HG02610 (cell line): ENCODE data around the gene ITPR3.

Source experiments
- ATAC-seq: cut with Tn5 transposase; IDR thresholded peaks from one replicate; pipeline ENCODE4 v1.9.1; 2021; ENCODE audit warnings: mild to moderate bottlenecking, moderate library complexity; ENCODE audit not compliant: unreplicated experiment

ITPR3 gene

DNA sequence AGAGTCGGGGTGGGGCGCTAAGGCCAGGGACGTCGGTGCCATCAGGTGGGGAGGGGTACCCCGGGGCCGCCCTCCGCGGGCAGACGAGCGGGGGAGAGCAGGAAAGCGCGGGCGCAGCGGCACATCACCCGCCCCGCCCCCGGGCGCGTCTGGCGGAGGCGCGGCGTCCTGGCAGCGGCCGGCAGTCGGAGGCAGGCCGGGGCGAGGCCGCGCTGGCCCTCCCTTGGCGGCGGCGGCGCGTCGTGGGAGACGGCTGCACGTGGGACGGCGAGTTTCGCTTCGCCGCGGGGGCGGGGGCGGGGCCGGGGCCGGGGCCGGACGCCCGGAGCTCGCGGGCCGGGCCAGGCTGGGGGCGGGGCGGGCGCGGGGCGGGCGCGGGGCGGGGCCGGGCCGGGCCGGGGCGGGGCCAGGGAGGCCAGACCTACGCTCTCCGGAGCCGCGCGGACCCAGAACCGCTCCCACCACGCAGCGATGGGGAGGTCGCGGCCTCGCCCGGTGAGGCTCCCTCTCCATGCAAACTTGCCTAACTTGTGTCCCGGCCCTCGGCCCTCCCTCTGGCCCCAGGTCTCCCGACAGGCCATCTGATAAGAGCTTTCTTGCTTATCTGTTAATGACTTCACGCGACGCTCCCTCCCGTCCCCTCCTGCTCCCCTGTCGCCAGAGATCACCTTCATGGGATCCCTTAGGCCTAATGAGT is 12.5 kb downstream of the ITPR3 start:
- ATAC-seq = peak; percentile 54

DNA sequence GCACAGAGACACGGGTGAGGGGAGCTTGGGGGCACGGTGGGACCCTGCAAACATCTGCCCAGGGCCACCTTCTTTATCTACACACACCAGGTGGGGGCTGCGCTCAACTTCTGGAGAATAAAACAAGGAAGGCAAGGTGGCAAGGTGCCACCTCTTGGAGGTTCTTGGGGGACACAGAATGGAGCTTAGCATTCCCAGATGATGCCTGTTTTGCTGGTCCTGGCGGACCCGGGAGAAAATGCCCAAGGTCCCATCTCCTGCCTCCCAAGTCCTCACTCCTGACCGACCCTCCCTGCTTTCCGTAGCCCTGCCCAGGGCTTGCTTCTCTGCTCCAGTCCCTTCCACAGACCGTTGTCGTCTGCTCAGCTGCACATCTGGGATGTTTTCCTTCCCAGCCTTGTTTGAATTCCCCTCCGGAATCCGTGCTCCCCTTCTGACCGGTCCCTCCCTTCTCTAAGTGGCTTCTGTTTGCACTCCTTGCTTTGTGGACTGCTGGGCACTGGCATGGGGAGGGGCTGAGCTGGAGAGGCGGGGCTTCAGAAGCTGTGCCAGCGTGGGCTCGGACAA is 13.1 kb downstream of the ITPR3 start:
- no peak for ATAC-seq

GRCh38 chr6:33634946-33635345 is 13.8 kb downstream of the ITPR3 start:
- ATAC-seq = no peak

GRCh38 chr6:33636655-33637054 is 15.5 kb downstream of the ITPR3 start:
- no peak for ATAC-seq

- no peak for ATAC-seq
Observed at GRCh38 chr6:33638556-33638955, 17.4 kb downstream of the ITPR3 start.

GRCh38 chr6:33639559-33639958 is 18.4 kb downstream of the ITPR3 start:
- no peak for ATAC-seq

DNA sequence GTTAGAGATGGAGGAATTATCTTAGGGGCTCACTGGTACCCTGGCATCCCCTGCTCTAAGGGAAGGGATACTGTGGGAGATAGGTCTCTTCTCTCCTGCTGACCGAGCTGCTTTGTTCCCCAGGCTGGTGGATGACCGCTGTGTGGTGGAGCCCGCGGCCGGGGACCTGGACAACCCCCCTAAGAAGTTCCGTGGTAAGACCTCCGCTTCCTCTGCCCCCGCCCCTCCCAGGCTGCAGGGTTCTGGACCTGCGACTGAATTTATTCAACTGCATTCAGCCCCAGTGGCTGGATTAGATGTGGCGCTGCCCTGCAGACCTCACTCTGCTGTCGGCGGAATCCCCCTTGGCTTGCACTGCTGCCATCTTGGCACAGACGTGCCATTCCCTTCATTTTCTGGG is 19.2 kb downstream of the ITPR3 start:
- no peak for ATAC-seq

DNA sequence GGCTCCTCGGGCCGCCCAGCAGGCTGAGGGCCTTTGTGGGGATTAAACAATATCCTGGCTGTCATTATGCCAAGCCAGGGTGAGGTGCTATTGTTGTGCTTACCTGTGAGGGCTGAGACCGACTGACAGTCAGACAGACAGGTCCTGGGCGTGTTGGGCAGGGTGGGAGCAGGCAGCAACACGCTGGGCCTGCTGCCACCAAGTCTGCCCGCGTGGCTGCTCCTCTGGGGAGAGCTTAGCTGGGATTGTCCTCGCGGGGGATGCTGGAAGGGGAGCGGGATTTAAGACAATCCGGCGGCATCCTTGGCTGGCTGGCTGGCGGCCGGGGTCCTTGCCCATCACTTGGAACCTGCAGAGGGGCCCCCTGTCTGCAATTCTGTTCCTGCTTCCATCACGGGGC is 20.0 kb downstream of the ITPR3 start:
- ATAC-seq = no peak

DNA sequence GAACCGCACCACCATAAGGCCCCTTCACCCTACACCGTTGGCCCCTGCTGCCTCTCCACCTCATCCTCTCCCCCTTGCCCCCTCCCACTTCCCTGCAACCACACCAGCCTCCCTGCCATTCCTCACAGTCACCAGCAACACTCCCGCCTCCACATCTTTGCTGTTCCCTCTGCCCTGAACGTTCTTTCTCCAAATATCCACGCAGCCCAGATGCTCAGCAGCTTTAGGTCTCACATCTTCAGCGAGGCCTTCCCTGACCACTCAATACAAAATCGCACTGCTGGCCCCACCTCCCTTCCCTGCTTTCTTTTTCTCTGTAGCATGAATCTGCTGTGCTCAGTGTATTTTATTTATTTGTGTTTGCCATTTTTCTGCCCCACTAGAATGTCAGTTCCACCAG is 20.5 kb downstream of the ITPR3 start:
- ATAC-seq = no peak

GRCh38 chr6:33642897-33643296 is 21.8 kb downstream of the ITPR3 start:
- ATAC-seq = no peak

- ATAC-seq = no peak
Observed at GRCh38 chr6:33651403-33651802, 30.3 kb downstream of the ITPR3 start.

- no peak for ATAC-seq
Observed at GRCh38 chr6:33652002-33652401, 30.9 kb downstream of the ITPR3 start.

DNA sequence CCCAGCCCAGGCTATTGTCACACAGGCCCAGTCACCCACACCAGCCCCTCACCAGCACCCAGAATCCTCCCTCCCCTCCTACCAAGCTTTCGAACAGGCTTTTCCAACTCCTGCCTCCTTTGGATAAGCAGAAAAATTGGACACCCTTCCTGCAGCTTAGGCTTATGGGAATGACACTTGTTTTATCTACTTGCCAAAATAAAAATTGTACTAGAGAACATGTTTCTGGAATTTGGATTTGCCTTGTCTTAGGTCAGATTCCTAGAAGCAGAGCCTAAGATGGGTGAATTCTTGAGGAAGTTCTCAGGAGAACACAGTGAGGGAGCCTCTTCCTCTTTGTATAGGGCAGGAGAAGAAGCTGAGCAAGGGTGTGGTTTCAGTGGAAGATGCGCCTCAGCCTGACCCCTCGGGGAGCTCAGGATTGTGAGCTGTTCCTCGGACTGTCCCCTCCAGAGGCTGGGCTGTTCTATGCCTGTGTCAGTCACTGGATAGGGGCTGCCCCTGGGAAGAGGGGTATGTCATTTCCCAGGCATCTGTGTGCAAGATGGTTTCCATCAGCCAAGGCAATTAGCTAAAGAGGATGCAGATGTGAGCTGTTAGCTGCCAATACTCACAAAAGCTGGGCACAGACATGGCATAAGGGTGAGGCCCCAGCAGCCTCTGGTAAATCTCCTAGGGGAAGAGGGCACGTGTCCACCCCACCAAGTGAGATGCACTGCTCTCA is 33.9 kb downstream of the ITPR3 start:
- ATAC-seq = no peak

DNA sequence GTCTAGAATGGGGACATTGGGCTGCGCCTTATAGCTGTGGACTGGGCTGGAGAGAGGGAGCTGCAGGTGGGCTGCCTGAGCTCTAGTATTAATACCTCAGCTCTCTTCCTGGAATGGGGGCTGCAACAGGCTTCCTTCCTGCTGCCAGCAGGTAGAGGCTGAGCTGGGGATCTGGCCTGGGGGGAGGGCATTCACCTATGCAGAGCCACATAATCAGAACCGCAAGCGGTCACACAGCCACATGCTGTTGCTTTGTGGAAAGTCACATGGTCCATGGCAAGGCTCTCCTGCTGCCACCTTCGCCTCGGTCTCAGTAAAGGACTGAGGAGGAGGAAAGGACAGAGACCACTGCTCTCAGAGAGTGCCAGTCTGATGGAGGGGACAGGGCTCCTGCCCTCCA is 35.7 kb downstream of the ITPR3 start:
- ATAC-seq = no peak

- no peak for ATAC-seq
Observed at GRCh38 chr6:33658982-33659689, 38.0 kb downstream of the ITPR3 start.

GRCh38 chr6:33659986-33660385 is 38.9 kb downstream of the ITPR3 start:
- ATAC-seq = no peak

GRCh38 chr6:33661106-33661838 is 40.1 kb downstream of the ITPR3 start:
- ATAC-seq = no peak

DNA sequence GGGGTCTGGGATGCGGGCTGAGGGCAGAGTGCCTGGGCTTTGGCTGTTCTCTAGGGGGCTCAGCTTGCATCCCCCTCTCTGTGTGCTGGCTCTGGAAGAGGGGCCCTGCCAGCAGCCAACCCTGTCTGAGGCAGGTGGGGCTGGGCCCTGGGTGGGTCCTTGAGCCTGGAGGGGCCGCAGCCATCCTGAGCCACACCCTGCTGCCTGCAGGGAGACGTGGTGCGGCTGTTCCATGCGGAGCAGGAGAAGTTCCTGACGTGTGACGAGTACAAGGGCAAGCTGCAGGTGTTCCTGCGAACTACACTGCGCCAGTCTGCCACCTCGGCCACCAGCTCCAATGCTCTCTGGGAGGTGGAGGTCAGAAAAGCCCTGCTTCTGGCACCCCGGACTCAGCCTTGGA is 41.2 kb downstream of the ITPR3 start:
- ATAC-seq = no peak

- no peak for ATAC-seq
Observed at GRCh38 chr6:33663028-33663427, 41.9 kb downstream of the ITPR3 start.

GRCh38 chr6:33663727-33664449 is 42.8 kb downstream of the ITPR3 start:
- no peak for ATAC-seq
